GM18858 (cell line): ENCODE measurements around the gene NRXN3.

Experiments used
- ATAC-seq: cut with Tn5 transposase; IDR thresholded peaks from one replicate; pipeline ENCODE4 v1.9.1; 2021; ENCODE audit not compliant: unreplicated experiment

The NRXN3 gene

GRCh38 chr14:79483477-79484388, 1313.6 kb downstream of the NRXN3 start:
- no peak for ATAC-seq

- ATAC-seq = no peak
Measured at GRCh38 chr14:79487632-79488031, 1317.5 kb downstream of the NRXN3 start.

- no peak for ATAC-seq
Measured at GRCh38 chr14:79491161-79491560, 1321.0 kb downstream of the NRXN3 start.

- ATAC-seq = no peak
Measured at GRCh38 chr14:79493081-79493645, 1323.0 kb downstream of the NRXN3 start.

- ATAC-seq = no peak
Measured at GRCh38 chr14:79496701-79497100, 1326.5 kb downstream of the NRXN3 start.

GRCh38 chr14:79500489-79500888, 1330.3 kb downstream of the NRXN3 start:
- ATAC-seq = no peak

GRCh38 chr14:79502136-79502750, 1332.1 kb downstream of the NRXN3 start:
- no peak for ATAC-seq

- no peak for ATAC-seq
Measured at GRCh38 chr14:79502751-79503148, 1332.6 kb downstream of the NRXN3 start.

- no peak for ATAC-seq
Measured at GRCh38 chr14:79510659-79511058, 1340.5 kb downstream of the NRXN3 start.

- no peak for ATAC-seq
Measured at GRCh38 chr14:79511146-79511545, 1341.0 kb downstream of the NRXN3 start.

- no peak for ATAC-seq
Measured at GRCh38 chr14:79513446-79513845, 1343.3 kb downstream of the NRXN3 start.

- no peak for ATAC-seq
Measured at GRCh38 chr14:79514700-79515099, 1344.5 kb downstream of the NRXN3 start.

- ATAC-seq = no peak
Measured at GRCh38 chr14:79515158-79515557, 1345.0 kb downstream of the NRXN3 start.

GRCh38 chr14:79516009-79516408, 1345.8 kb downstream of the NRXN3 start:
- ATAC-seq = no peak

GRCh38 chr14:79525416-79525815, 1355.2 kb downstream of the NRXN3 start:
- ATAC-seq = no peak

- ATAC-seq = no peak
Measured at GRCh38 chr14:79528828-79529416, 1358.7 kb downstream of the NRXN3 start.

- ATAC-seq = no peak
Measured at GRCh38 chr14:79530555-79530954, 1360.4 kb downstream of the NRXN3 start.

GRCh38 chr14:79534703-79535353, 1364.7 kb downstream of the NRXN3 start:
- no peak for ATAC-seq

- ATAC-seq = no peak
Measured at GRCh38 chr14:79540394-79540793, 1370.2 kb downstream of the NRXN3 start.

- ATAC-seq = no peak
Measured at GRCh38 chr14:79542121-79542520, 1371.9 kb downstream of the NRXN3 start.

GRCh38 chr14:79543348-79543747, 1373.2 kb downstream of the NRXN3 start:
- ATAC-seq = no peak
